Activated CD4-positive, alpha-beta T cell treated with anti-CD3 and anti-CD28 coated beads, Interleukin-2, amount 10 ng/mL, durations not matched to agents 24 days and 14 days (primary cell): ENCODE data around the gene DYRK3. TPM values are rescaled to one million over a fixed set of nuclear protein-coding genes. Genes with fewer than 3 reads are reported as not detected.

Source experiments
- total RNA-seq: library from RNA; stranded (reverse); gene quantifications from 2 replicates; pipeline ENCODE4 v1.2.3, GENCODE V29; 2022

The DYRK3 gene
- total RNA-seq, 1 donor from 2014 or later: 16.9 TPM

Other genes starting within 250 kb of the DYRK3 start
- 50.0 and 51.5 TPM in 2 replicates for gene IKBKE, start 165.1 kb upstream of the DYRK3 start, total RNA-seq
- 193 and 196 TPM in 2 replicates for gene RASSF5, start 128.0 kb upstream of the DYRK3 start, total RNA-seq
- 86.6 and 89.4 TPM in 2 replicates for gene EIF2D, start 23.1 kb upstream of the DYRK3 start, total RNA-seq
- gene MAPKAPK2, start 49.4 kb downstream of the DYRK3 start, total RNA-seq: 95.1 and 97.4 TPM in 2 replicates
- not detected in 2 replicates for gene IL19, start 135.2 kb downstream of the DYRK3 start, total RNA-seq
- 3.4 TPM in 2 replicates for gene IL10, start 137.0 kb downstream of the DYRK3 start, total RNA-seq
- not detected in 2 replicates for gene IL20, start 230.1 kb downstream of the DYRK3 start, total RNA-seq